ENCODE data around the gene FADD. TPM values are rescaled to one million over a fixed set of nuclear protein-coding genes. Genes with fewer than 3 reads are reported as not detected.
A peak's percentile ranks its signal among the peaks of the same experiment; 100 is the strongest.
"Not testable (repeated sequence)": the region's sequence is repeated elsewhere in the genome, so short reads cannot be mapped to it uniquely, and the experiment has no call there.

Gene FADD
- total RNA-seq, 4 donors from 2014 or later, result 20.9 to 26.5 (median 23.5) TPM

GRCh38 chr11:70200212-70200844 lies 2.8 kb upstream of the FADD start:
- intact Hi-C loops (cut with DNase I), result no loop called here
- H3K27ac ChIP-seq, result peak overlapping the region in 1 of 4 donors; percentile 21
- no peak for TF ChIP-seq CTCF (IDR thresholded peaks at IDR 0.05)
- no peak for TF ChIP-seq POLR2A (IDR thresholded peaks at IDR 0.05)
- no peak overlapping the region for H3K4me3 ChIP-seq
- WGBS, 2 donors, result 40 to 48% methylated on average over 6 of the region's 10 CpGs
- H3K27me3 ChIP-seq, result peaks cover 0 to 6% (median 0%) of the 10 kb centered on the region in 4 donors
- H3K9me3 ChIP-seq, result no peaks in the 10 kb centered on the region
- no peak for DNase-seq
- H3K36me3 ChIP-seq, result peaks cover 0 to 5% (median 0%) of the 10 kb centered on the region in 3 donors
- peaks cover 10 to 33% (median 14%) of the 10 kb centered on the region in 3 donors for H3K4me1 ChIP-seq

GRCh38 chr11:70201047-70201446 lies 2.0 kb upstream of the FADD start:
- intact Hi-C loops (cut with DNase I), result not testable (repeated sequence)
- 93 to 94% methylated on average over 3 of the region's 3 CpGs for WGBS, 2 donors

GRCh38 chr11:70201882-70202861 lies 924 bp upstream of the FADD start:
- Histone ChIP-seq H3K9me3 (no peaks in the 10 kb centered on the region), H3K4me3 (peak overlapping the region; percentile 77 to 95 (median 86)), H3K27me3 (no peaks in the 10 kb centered on the region), H3K27ac (peak overlapping the region; percentile 91 to 98 (median 95)), H3K36me3 (peaks cover 0 to 24% (median 8%) of the 10 kb centered on the region in 3 donors), H3K4me1 (peaks cover 10 to 43% (median 17%) of the 10 kb centered on the region in 3 donors)
- DNase-seq, result no peak
- WGBS, 2 donors, result 70 to 73% methylated on average over 28 to 29 of the region's 29 CpGs
- intact Hi-C loops (cut with DNase I), result no loop called here
- TF ChIP-seq POLR2A (IDR thresholded peaks at IDR 0.05) (no peak), CTCF (IDR thresholded peaks at IDR 0.05) (no peak)

More at GRCh38 chr11:70201047-70201446, 2.0 kb upstream of the FADD start:
- not testable (repeated sequence) for DNase-seq, H3K4me3 ChIP-seq, H3K27me3 ChIP-seq, H3K9me3 ChIP-seq, H3K27ac ChIP-seq
- H3K4me1 ChIP-seq, result peaks cover 10 to 34% (median 17%) of the 10 kb centered on the region in 3 donors
- H3K36me3 ChIP-seq, result peaks cover 0 to 13% (median 0%) of the 10 kb centered on the region in 3 donors

- TF ChIP-seq POLR2A (IDR thresholded peaks at IDR 0.05) (no peak), CTCF (IDR thresholded peaks at IDR 0.05) (no peak)
- H3K9me3 ChIP-seq, result no peaks in the 10 kb centered on the region
- H3K36me3 ChIP-seq, result peaks cover 0 to 41% (median 15%) of the 10 kb centered on the region in 3 donors
- peak overlapping the region; percentile 91 to 98 (median 95) for H3K27ac ChIP-seq
- intact Hi-C loops (cut with DNase I), result no loop called here
- DNase-seq, result peak; percentile 21
- peak overlapping the region; percentile 77 to 95 (median 86) for H3K4me3 ChIP-seq
- no peaks in the 10 kb centered on the region for H3K27me3 ChIP-seq
- whole genome bisulfite sequencing, 2 donors, result 1 to 4% methylated on average over 14 to 16 of the region's 30 CpGs
- H3K4me1 ChIP-seq, result peaks cover 10 to 52% (median 17%) of the 10 kb centered on the region in 3 donors
These were observed 812 bp downstream of the FADD start for GRCh38 chr11:70203751-70204465.

GRCh38 chr11:70204466-70204799 lies 1.3 kb downstream of the FADD start:
- no peaks in the 10 kb centered on the region for H3K27me3 ChIP-seq
- H3K4me3 ChIP-seq, result peak overlapping the region; percentile 77 to 95 (median 86)
- no peaks in the 10 kb centered on the region for H3K9me3 ChIP-seq
- peaks cover 10 to 52% (median 17%) of the 10 kb centered on the region in 3 donors for H3K4me1 ChIP-seq
- no peak for DNase-seq
- TF ChIP-seq POLR2A (IDR thresholded peaks at IDR 0.05) (no peak), CTCF (IDR thresholded peaks at IDR 0.05) (no peak)
- 16 to 29% methylated on average over 2 to 3 of the region's 4 CpGs for WGBS, 2 donors
- peaks cover 0 to 46% (median 15%) of the 10 kb centered on the region in 3 donors for H3K36me3 ChIP-seq
- intact Hi-C loops (cut with DNase I), result no loop called here
- H3K27ac ChIP-seq, result peak overlapping the region; percentile 91 to 98 (median 95)

All from esophagus squamous epithelium (tissue), 5 donors.